Measurements from ENCODE around the gene EMILIN2.

DNA sequence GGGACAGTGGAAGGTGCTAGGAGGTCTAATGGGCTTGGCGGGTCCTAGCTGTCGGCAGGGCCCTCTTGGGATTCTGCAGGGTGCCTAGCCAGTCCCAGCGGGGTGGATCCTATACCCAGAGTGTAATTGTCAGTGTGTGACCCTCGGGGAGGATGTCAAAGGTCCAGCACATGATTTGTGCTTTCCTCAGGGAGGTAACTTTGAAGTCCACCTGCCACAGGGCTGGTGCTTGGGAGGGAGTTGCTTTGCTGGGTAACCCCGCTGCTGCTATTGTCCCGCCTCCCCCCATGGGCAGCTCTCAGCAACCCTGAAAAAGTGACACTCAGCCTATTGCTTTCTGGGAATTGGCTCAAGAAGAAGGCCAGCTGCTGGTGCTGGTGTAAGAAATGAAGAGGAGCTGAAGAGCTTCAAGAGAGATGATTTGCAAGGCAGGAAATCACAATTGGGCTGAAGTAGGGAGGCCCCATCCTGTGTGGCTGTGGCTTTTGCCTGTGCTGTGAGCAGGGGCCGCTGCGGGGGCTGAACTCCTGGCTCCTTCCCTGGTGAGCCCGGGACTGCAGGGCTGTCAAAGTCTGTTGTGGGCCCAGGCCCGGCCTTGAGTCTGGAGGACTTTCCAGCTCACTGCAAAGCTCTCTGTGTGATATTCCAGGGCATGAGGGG lies 36.4 kb downstream of the EMILIN2 start:
- TF ChIP-seq, protein P1, sequence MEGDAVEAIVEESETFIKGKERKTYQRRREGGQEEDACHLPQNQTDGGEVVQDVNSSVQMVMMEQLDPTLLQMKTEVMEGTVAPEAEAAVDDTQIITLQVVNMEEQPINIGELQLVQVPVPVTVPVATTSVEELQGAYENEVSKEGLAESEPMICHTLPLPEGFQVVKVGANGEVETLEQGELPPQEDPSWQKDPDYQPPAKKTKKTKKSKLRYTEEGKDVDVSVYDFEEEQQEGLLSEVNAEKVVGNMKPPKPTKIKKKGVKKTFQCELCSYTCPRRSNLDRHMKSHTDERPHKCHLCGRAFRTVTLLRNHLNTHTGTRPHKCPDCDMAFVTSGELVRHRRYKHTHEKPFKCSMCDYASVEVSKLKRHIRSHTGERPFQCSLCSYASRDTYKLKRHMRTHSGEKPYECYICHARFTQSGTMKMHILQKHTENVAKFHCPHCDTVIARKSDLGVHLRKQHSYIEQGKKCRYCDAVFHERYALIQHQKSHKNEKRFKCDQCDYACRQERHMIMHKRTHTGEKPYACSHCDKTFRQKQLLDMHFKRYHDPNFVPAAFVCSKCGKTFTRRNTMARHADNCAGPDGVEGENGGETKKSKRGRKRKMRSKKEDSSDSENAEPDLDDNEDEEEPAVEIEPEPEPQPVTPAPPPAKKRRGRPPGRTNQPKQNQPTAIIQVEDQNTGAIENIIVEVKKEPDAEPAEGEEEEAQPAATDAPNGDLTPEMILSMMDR (IDR thresholded peaks at IDR 0.05; ENCODE audit: control extremely low read depth in 1 of 3, insufficient read depth in 1 of 3, low read depth in 1 of 3, low read length in 3 of 3) = no peak
- TF ChIP-seq POLR2A (IDR thresholded peaks at IDR 0.05; ENCODE audit: control extremely low read depth in 1 of 2, low read depth in 2 of 2, low read length in 2 of 2) = no peak
- no peak for TF ChIP-seq SP1 (IDR thresholded peaks at IDR 0.05; ENCODE audit: low read depth, low read length)
- no peak for TF ChIP-seq KDM1A (IDR thresholded peaks at IDR 0.05; ENCODE audit: borderline replicate concordance, low read length)
- no peak for TF ChIP-seq PHF8 (conservative IDR thresholded peaks at IDR 0.05; ENCODE audit: low read depth, low read length)
- TF ChIP-seq EZH2 (IDR thresholded peaks at IDR 0.05; ENCODE audit: low read depth, low read length, severe bottlenecking) = no peak
- no peak for TF ChIP-seq EP300 (IDR thresholded peaks at IDR 0.05; ENCODE audit: borderline replicate concordance in 1 of 2, low read depth in 2 of 2, low read length in 2 of 2)
- TF ChIP-seq SRF (IDR thresholded peaks at IDR 0.05; ENCODE audit: low read depth, low read length) = no peak
- no peak for TF ChIP-seq TAF1 (IDR thresholded peaks at IDR 0.05; ENCODE audit: low read depth, low read length)
